Osteoblast (primary cell): ENCODE measurements around the gene NTRK2. TPM values are rescaled to one million over a fixed set of nuclear protein-coding genes. Genes with fewer than 3 reads are reported as not detected.

Source experiments
- DNase-seq: peaks from one replicate; pipeline ENCODE4 v3.0.0; 2011; ENCODE audit warnings: low spot score, mixed read lengths; ENCODE audit not compliant: insufficient read length; ENCODE audit errors: missing footprints
- H2AFZ ChIP-seq: 2 replicates; pipeline ENCODE4 v1.6.0; 2011; ENCODE audit warnings: mild to moderate bottlenecking, low read length
- H3K27ac ChIP-seq: 2 replicates; pipeline ENCODE4 v1.5.1; 2011; ENCODE audit warnings: mild to moderate bottlenecking, low read depth, low read length, moderate library complexity
- H3K27me3 ChIP-seq: 2 replicates; pipeline ENCODE4 v1.6.0; 2012; ENCODE audit warnings: mild to moderate bottlenecking, control low read depth, inconsistent platforms, low read length, moderate library complexity; ENCODE audit not compliant: insufficient read depth
- H3K36me3 ChIP-seq: 2 replicates; pipeline ENCODE4 v1.5.1; 2011; ENCODE audit warnings: mild to moderate bottlenecking, low read length, control low read depth, moderate library complexity; ENCODE audit not compliant: insufficient read depth
- H3K4me1 ChIP-seq: 2 replicates; pipeline ENCODE4 v1.5.1; 2011; ENCODE audit warnings: mild to moderate bottlenecking, low read length, control low read depth, moderate library complexity; ENCODE audit not compliant: insufficient read depth
- H3K4me2 ChIP-seq: 2 replicates; pipeline ENCODE4 v1.6.0; 2011; ENCODE audit warnings: mild to moderate bottlenecking, low read length; ENCODE audit not compliant: insufficient read depth
- H3K4me3 ChIP-seq: fragments of 200-600 bp; sonication (generic); 3 replicates; pipeline ENCODE4 v1.5.1; 2012; ENCODE audit warnings: mild to moderate bottlenecking, low read length, inconsistent platforms; ENCODE audit not compliant: insufficient read depth
- H3K79me2 ChIP-seq: 2 replicates; pipeline ENCODE4 v1.6.0; 2012; ENCODE audit warnings: mild to moderate bottlenecking, low read length, control low read depth, inconsistent platforms; ENCODE audit not compliant: insufficient read depth
- H3K9me3 ChIP-seq: 2 replicates; pipeline ENCODE4 v1.5.1; 2011; ENCODE audit warnings: low read depth, low read length, control low read depth
- H4K20me1 ChIP-seq: 2 replicates; pipeline ENCODE4 v1.6.0; 2012; ENCODE audit warnings: mild to moderate bottlenecking, low read length, control low read depth; ENCODE audit not compliant: insufficient read depth
- CTCF ChIP-seq: IDR thresholded peaks from 2 replicates; pipeline ENCODE4 v1.5.1; 2011; ENCODE audit warnings: mild to moderate bottlenecking, low read depth, low read length, moderate library complexity; ENCODE audit errors: extremely low read depth
- total RNA-seq: library from RNA; depleted of rRNA; stranded (reverse); fragments of >200 nt; gene quantifications from 2 replicates; pipeline ENCODE4 v1.2.3, GENCODE V29; 2012

NTRK2 gene
- total RNA-seq, 1 donor = 3.3 TPM

DNA sequence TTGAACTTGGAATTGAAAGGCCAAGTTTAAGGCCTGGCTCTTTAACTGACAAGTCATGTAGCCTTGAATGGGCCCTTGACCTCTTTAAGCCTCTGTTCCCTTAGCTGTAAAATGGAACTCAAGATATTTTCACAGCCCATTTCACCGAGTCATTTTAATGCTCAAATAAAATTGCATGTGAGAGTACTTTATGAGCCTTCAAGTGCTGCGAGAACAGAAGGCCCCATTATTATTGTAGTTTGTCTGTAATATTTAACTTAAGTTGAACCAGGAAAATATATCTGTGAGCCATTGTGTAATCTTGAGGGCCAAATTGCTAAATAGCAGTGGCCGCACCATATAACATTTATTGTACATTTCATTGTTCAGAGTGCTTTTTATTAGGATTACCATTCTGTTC lies 249.9 kb downstream of the NTRK2 start:
- Histone ChIP-seq H3K27me3 (no peaks in the 10 kb centered on the region), H3K4me3 (no peak overlapping the region), H4K20me1 (no peaks in the 10 kb centered on the region), H3K4me1 (no peaks in the 10 kb centered on the region), H3K36me3 (no peaks in the 10 kb centered on the region), H2AFZ (no peak overlapping the region), H3K4me2 (no peak overlapping the region), H3K9me3 (no peaks in the 10 kb centered on the region), H3K79me2 (no peaks in the 10 kb centered on the region), H3K27ac (no peak overlapping the region)
- TF ChIP-seq CTCF = no peak
- DNase-seq = no peak

DNA sequence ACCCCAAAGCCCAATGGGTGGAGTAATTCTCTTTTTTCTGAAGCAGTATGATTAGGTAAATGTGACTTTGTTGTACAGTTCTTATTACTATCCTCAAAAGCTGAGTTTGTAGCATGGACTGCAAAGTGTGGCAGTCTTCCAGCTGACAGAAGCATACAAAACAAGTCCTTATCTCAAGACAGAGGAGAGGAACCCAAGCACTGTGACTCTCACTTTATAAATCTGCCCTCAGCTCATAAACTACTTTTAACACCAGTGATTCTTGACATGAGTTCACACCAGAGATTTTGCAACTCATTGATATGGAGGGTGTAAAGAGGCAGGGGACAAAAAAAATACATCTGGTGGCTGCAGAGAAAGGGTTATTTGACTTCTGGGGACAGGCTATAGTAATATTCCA lies 251.6 kb downstream of the NTRK2 start:
- H3K27me3 ChIP-seq = no peaks in the 10 kb centered on the region
- no peaks in the 10 kb centered on the region for H3K4me1 ChIP-seq
- no peak overlapping the region for H3K27ac ChIP-seq
- no peaks in the 10 kb centered on the region for H4K20me1 ChIP-seq
- H3K9me3 ChIP-seq = no peaks in the 10 kb centered on the region
- H3K4me2 ChIP-seq = no peak overlapping the region
- H2AFZ ChIP-seq = no peak overlapping the region
- no peak overlapping the region for H3K4me3 ChIP-seq
- H3K79me2 ChIP-seq = no peaks in the 10 kb centered on the region
- no peaks in the 10 kb centered on the region for H3K36me3 ChIP-seq
- no peak for TF ChIP-seq CTCF
- DNase-seq = no peak

DNA sequence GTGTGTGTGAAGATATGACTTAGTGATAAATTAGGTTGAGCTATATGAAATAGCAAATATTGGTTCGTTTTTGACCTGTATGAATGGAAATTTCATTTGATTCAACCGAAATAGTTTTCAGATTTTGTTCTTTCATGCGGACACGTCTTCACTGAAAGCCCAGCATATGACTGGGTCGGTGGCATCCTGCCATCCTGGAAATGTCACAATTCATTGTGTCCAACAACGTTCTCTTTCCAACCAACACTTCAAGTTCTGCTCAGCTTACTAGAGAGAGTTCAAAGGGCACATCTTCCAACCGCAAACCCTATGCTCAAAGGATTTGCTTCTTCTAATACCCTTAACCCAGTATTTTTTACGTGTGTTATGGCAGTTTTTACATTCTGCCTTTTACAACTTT lies 252.5 kb downstream of the NTRK2 start:
- DNase-seq = no peak
- no peak overlapping the region for H3K27ac ChIP-seq
- no peaks in the 10 kb centered on the region for H3K79me2 ChIP-seq
- no peaks in the 10 kb centered on the region for H3K27me3 ChIP-seq
- no peak overlapping the region for H2AFZ ChIP-seq
- no peak overlapping the region for H3K4me2 ChIP-seq
- H3K9me3 ChIP-seq = no peaks in the 10 kb centered on the region
- H3K4me3 ChIP-seq = no peak overlapping the region
- no peaks in the 10 kb centered on the region for H3K36me3 ChIP-seq
- TF ChIP-seq CTCF = no peak
- no peaks in the 10 kb centered on the region for H4K20me1 ChIP-seq
- no peaks in the 10 kb centered on the region for H3K4me1 ChIP-seq

- no peak overlapping the region for H3K4me3 ChIP-seq
- no peak overlapping the region for H2AFZ ChIP-seq
- H4K20me1 ChIP-seq = no peaks in the 10 kb centered on the region
- no peak for TF ChIP-seq CTCF
- no peak overlapping the region for H3K4me2 ChIP-seq
- H3K27me3 ChIP-seq = no peaks in the 10 kb centered on the region
- H3K27ac ChIP-seq = no peak overlapping the region
- H3K9me3 ChIP-seq = no peaks in the 10 kb centered on the region
- DNase-seq = peak; percentile 11
- H3K79me2 ChIP-seq = no peaks in the 10 kb centered on the region
- no peaks in the 10 kb centered on the region for H3K4me1 ChIP-seq
- no peaks in the 10 kb centered on the region for H3K36me3 ChIP-seq
Observed at GRCh38 chr9:84924266-84924665, 254.7 kb downstream of the NTRK2 start.
